GM23338 (cell line): Measurements from ENCODE around the gene FBXO11.
"Not testable (repeated sequence)": the region's sequence is repeated elsewhere in the genome, so short reads cannot be mapped to it uniquely, and the experiment has no call there.

Source experiments
- CREB1 ChIP-seq: fragments of 250-450 bp; sonication (Bioruptor Pico); IDR thresholded peaks from 2 replicates; pipeline ENCODE4 v1.5.0; 2020; ENCODE audit warnings: low read depth, mild to moderate bottlenecking, moderate library complexity
- EZH2 ChIP-seq: fragments of 200-600 bp; sonication (generic); IDR thresholded peaks from one replicate; pipeline ENCODE4 v1.8.0; 2017; ENCODE audit warnings: antibody characterized with exemption, mild to moderate bottlenecking, low read depth; ENCODE audit not compliant: unreplicated experiment
- EZH2phosphoT487 ChIP-seq: fragments of 200-600 bp; sonication (generic); IDR thresholded peaks from one replicate; pipeline ENCODE4 v1.8.1; 2018; ENCODE audit warnings: antibody characterized with exemption; ENCODE audit not compliant: unreplicated experiment
- JUNB ChIP-seq: IDR thresholded peaks from one replicate; pipeline ENCODE4 v1.6.1; 2016; ENCODE audit warnings: antibody characterized with exemption; ENCODE audit not compliant: unreplicated experiment
- NANOG ChIP-seq: IDR thresholded peaks from 2 replicates; pipeline ENCODE4 v1.6.1; 2016; ENCODE audit warnings: antibody characterized with exemption, borderline replicate concordance
- POLR2AphosphoS5 ChIP-seq: IDR thresholded peaks from 2 replicates; pipeline ENCODE4 v1.6.1; 2016; ENCODE audit warnings: antibody characterized with exemption, low read depth
- ZNF114 ChIP-seq: fragments of 250-450 bp; sonication (Bioruptor Pico); IDR thresholded peaks from 2 replicates; pipeline ENCODE4 v1.5.0; 2020; ENCODE audit warnings: mild to moderate bottlenecking, moderate library complexity
- TF ChIP-seq, protein P1 (sequence below), 2 experiments: fragments of 200-600 bp in 1 of 2; sonication (generic) in 1 of 2; conservative IDR thresholded peaks; 2 replicates each; pipeline versions ENCODE4 v1.5.1 to v1.6.1; 2016 to 2017; ENCODE audit warnings: antibody characterized with exemption in 2 of 2, low read depth in 2 of 2, mild to moderate bottlenecking in 2 of 2, moderate library complexity in 1 of 2
- TF ChIP-seq, protein P2 (sequence below): fragments of 250-450 bp; sonication (Bioruptor Pico); IDR thresholded peaks from 2 replicates; pipeline ENCODE4 v1.5.0; 2020; ENCODE audit warnings: mild to moderate bottlenecking, moderate library complexity
- TF ChIP-seq, protein P3 (sequence below): IDR thresholded peaks from one replicate; pipeline ENCODE4 v1.6.1; 2018; ENCODE audit warnings: antibody characterized with exemption; ENCODE audit not compliant: unreplicated experiment
- TF ChIP-seq, protein P4 (sequence below): IDR thresholded peaks from 2 replicates; pipeline ENCODE4 v1.6.1; 2016; ENCODE audit warnings: antibody characterized with exemption

DNA sequence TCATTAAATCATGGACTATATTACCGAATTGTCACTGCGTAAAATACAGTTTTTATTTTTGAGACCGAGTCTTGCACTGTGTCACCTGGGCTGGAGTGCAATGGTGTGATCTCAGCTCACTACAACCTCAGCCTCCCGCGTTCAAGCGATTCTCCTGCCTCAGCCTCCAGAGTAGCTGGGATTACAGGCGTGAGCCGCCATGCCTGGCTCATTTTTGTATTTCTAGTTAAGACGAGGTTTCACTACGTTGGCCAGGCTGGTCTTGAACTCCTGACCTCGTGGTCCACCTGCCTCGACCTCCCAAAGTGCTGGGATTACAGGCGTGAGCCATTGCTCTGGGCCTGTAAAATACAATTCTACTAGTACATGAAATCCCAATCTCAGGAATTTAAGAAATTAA is 4.4 kb downstream of the FBXO11 start:
- TF ChIP-seq, protein P1, sequence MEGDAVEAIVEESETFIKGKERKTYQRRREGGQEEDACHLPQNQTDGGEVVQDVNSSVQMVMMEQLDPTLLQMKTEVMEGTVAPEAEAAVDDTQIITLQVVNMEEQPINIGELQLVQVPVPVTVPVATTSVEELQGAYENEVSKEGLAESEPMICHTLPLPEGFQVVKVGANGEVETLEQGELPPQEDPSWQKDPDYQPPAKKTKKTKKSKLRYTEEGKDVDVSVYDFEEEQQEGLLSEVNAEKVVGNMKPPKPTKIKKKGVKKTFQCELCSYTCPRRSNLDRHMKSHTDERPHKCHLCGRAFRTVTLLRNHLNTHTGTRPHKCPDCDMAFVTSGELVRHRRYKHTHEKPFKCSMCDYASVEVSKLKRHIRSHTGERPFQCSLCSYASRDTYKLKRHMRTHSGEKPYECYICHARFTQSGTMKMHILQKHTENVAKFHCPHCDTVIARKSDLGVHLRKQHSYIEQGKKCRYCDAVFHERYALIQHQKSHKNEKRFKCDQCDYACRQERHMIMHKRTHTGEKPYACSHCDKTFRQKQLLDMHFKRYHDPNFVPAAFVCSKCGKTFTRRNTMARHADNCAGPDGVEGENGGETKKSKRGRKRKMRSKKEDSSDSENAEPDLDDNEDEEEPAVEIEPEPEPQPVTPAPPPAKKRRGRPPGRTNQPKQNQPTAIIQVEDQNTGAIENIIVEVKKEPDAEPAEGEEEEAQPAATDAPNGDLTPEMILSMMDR (conservative IDR thresholded peaks at IDR 0.05; ENCODE audit: low read depth in 2 of 2) = not testable (repeated sequence)
- not testable (repeated sequence) for TF ChIP-seq EZH2; POLR2AphosphoS5; EZH2phosphoT487; ZNF114 (CRISPR knock-in tag); CREB1 (CRISPR knock-in tag); JUNB; NANOG
- TF ChIP-seq, protein P2, sequence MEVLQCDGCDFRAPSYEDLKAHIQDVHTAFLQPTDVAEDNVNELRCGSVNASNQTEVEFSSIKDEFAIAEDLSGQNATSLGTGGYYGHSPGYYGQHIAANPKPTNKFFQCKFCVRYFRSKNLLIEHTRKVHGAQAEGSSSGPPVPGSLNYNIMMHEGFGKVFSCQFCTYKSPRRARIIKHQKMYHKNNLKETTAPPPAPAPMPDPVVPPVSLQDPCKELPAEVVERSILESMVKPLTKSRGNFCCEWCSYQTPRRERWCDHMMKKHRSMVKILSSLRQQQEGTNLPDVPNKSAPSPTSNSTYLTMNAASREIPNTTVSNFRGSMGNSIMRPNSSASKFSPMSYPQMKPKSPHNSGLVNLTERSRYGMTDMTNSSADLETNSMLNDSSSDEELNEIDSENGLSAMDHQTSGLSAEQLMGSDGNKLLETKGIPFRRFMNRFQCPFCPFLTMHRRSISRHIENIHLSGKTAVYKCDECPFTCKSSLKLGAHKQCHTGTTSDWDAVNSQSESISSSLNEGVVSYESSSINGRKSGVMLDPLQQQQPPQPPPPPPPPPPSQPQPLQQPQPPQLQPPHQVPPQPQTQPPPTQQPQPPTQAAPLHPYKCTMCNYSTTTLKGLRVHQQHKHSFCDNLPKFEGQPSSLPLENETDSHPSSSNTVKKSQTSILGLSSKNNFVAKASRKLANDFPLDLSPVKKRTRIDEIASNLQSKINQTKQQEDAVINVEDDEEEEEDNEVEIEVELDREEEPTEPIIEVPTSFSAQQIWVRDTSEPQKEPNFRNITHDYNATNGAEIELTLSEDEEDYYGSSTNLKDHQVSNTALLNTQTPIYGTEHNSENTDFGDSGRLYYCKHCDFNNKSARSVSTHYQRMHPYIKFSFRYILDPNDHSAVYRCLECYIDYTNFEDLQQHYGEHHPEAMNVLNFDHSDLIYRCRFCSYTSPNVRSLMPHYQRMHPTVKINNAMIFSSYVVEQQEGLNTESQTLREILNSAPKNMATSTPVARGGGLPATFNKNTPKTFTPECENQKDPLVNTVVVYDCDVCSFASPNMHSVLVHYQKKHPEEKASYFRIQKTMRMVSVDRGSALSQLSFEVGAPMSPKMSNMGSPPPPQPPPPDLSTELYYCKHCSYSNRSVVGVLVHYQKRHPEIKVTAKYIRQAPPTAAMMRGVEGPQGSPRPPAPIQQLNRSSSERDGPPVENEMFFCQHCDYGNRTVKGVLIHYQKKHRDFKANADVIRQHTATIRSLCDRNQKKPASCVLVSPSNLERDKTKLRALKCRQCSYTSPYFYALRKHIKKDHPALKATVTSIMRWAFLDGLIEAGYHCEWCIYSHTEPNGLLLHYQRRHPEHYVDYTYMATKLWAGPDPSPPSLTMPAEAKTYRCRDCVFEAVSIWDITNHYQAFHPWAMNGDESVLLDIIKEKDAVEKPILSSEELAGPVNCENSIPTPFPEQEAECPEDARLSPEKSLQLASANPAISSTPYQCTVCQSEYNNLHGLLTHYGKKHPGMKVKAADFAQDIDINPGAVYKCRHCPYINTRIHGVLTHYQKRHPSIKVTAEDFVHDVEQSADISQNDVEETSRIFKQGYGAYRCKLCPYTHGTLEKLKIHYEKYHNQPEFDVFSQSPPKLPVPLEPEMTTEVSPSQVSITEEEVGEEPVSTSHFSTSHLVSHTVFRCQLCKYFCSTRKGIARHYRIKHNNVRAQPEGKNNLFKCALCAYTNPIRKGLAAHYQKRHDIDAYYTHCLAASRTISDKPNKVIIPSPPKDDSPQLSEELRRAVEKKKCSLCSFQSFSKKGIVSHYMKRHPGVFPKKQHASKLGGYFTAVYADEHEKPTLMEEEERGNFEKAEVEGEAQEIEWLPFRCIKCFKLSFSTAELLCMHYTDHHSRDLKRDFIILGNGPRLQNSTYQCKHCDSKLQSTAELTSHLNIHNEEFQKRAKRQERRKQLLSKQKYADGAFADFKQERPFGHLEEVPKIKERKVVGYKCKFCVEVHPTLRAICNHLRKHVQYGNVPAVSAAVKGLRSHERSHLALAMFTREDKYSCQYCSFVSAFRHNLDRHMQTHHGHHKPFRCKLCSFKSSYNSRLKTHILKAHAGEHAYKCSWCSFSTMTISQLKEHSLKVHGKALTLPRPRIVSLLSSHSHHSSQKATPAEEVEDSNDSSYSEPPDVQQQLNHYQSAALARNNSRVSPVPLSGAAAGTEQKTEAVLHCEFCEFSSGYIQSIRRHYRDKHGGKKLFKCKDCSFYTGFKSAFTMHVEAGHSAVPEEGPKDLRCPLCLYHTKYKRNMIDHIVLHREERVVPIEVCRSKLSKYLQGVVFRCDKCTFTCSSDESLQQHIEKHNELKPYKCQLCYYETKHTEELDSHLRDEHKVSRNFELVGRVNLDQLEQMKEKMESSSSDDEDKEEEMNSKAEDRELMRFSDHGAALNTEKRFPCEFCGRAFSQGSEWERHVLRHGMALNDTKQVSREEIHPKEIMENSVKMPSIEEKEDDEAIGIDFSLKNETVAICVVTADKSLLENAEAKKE = not testable (repeated sequence)
- TF ChIP-seq, protein P3, sequence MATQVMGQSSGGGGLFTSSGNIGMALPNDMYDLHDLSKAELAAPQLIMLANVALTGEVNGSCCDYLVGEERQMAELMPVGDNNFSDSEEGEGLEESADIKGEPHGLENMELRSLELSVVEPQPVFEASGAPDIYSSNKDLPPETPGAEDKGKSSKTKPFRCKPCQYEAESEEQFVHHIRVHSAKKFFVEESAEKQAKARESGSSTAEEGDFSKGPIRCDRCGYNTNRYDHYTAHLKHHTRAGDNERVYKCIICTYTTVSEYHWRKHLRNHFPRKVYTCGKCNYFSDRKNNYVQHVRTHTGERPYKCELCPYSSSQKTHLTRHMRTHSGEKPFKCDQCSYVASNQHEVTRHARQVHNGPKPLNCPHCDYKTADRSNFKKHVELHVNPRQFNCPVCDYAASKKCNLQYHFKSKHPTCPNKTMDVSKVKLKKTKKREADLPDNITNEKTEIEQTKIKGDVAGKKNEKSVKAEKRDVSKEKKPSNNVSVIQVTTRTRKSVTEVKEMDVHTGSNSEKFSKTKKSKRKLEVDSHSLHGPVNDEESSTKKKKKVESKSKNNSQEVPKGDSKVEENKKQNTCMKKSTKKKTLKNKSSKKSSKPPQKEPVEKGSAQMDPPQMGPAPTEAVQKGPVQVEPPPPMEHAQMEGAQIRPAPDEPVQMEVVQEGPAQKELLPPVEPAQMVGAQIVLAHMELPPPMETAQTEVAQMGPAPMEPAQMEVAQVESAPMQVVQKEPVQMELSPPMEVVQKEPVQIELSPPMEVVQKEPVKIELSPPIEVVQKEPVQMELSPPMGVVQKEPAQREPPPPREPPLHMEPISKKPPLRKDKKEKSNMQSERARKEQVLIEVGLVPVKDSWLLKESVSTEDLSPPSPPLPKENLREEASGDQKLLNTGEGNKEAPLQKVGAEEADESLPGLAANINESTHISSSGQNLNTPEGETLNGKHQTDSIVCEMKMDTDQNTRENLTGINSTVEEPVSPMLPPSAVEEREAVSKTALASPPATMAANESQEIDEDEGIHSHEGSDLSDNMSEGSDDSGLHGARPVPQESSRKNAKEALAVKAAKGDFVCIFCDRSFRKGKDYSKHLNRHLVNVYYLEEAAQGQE = not testable (repeated sequence)
- TF ChIP-seq, protein P4, sequence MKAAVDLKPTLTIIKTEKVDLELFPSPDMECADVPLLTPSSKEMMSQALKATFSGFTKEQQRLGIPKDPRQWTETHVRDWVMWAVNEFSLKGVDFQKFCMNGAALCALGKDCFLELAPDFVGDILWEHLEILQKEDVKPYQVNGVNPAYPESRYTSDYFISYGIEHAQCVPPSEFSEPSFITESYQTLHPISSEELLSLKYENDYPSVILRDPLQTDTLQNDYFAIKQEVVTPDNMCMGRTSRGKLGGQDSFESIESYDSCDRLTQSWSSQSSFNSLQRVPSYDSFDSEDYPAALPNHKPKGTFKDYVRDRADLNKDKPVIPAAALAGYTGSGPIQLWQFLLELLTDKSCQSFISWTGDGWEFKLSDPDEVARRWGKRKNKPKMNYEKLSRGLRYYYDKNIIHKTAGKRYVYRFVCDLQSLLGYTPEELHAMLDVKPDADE = not testable (repeated sequence)
